Stimulated activated CD8-positive, alpha-beta memory T cell treated with anti-CD3 and anti-CD28 coated beads, Interleukin-12 subunit alpha, Interleukin-12 subunit beta, amount 100 ng/mL, for 4 hours (primary cell): ENCODE measurements around the gene CELF5.
"Not testable (repeated sequence)": the region's sequence is repeated elsewhere in the genome, so short reads cannot be mapped to it uniquely, and the experiment has no call there.

Experiments
- DNase-seq: peaks from one replicate; pipeline ENCODE4 v3.0.0-alpha.2; 2020; ENCODE audit warnings: low read depth

CELF5 gene

DNA sequence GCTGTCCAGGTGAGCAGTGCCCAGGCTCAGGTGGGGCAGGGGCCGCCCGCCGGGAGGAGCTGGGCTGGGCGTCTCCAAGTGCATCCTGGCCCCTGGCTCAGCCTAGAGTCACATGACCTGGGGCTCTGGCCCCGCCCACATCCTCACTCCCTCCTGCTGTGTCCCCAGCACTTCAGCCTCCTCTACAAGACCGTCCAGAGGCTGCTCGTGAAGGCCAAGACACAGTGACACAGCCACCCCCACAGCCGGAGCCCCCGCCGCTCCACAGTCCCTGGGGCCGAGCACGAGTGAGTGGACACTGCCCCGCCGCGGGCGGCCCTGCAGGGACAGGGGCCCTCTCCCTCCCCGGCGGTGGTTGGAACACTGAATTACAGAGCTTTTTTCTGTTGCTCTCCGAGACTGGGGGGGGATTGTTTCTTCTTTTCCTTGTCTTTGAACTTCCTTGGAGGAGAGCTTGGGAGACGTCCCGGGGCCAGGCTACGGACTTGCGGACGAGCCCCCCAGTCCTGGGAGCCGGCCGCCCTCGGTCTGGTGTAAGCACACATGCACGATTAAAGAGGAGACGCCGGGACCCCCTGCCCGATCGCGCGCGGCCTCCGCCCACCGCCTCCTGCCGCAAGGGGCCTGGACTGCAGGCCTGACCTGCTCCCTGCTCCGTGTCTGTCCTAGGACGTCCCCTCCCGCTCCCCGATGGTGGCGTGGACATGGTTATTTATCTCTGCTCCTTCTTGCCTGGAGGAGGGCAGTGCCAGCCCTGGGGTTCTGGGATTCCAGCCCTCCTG lies 16.8 kb upstream of the CELF5 start:
- no peak for DNase-seq

DNA sequence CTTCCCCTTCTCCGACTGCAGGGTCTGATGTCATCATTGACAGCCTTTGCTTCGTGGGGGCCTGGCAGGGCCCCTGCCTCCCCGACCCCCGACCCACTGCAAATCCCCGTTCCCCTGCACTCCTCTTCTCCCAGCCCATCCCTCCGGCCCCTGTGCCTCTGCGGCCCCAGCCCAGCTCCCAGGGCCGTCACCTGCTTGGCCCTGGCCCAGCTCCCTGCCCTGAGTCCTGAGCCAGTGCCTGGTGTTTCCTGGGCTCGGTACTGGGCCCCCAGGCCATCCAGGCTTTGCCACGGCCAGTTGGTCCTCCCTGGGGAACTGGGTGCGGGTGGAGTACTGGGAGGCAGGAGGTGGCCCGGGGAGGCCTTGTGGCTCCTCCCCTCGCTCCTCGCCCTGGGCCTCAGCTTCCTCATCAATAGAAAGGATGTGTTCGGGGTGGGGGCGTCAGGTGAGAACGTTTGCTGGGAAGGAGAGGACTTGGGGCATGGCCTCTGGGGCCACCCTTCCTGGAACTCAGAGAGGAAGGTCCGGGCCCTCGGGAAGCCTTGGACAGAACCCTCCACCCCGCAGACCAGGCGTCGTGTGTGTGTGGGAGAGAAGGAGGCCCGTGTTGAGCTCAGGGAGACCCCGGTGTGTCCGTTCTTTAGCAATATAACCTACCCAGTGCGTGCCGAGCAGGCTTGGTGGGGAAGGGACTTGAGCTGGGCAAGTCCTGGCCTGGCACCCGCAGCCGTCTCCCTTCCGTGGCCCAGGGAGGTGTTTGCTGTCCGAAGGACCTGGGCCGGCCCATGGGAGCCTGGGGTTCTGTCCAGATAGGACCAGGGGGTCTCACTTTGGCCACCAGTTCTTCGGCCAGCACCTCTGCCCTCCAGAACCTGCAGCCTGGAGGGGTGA lies 15.9 kb upstream of the CELF5 start:
- DNase-seq: no peak

DNA sequence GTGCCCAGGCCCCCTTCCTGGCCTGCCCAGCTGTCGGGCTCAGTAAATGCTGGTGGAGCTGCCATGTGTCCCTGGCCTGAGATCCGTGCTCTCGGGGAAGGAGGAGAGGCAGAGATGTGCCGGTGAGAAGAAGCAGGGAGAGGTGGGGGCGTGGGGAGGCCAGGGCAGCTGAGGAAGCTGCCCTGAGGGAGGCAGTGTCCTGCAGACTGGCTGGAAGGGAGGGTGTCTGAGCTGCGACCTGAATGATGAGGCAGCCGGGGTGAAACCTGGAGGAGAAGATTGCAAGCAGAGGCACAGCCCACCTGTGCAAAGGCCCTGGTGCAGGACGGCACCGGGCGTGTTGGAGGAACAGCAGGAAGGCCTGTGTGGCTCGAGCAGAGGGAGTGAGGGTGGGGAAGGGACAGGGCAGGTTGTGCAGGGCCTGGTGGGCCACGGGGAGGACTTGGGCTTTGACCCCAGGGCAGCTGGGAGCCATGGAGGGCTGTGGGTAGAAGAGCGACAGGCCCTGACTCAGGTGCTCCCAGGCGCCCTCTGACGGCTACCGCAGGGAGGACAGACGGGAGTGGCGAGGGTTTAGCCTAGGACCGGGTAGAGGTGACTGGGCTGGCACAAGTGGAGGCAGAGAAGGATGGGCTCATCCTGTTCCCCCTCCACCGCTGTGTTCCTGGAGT lies 14.0 kb upstream of the CELF5 start:
- DNase-seq: peak; percentile 32

DNA sequence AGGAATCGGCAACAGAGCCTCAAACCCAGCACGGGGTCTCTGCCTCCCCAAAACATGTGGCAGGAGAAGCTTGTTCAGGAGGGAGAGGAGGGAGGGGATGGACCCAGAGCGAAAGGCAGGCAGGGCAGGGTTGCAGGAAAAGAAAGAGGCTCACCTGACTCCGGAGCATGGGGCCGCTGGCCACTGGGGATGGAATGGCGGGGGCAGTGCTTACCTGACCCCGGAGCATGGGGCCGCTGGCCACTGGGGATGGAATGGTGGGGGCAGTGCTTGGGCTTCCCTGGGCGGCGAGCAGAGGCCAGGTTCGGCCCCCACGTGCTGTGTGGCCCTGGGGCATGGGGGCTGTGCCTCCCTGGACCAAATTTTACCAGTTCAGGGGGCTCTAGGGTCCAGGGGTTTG lies 13.3 kb upstream of the CELF5 start:
- DNase-seq: no peak

DNA sequence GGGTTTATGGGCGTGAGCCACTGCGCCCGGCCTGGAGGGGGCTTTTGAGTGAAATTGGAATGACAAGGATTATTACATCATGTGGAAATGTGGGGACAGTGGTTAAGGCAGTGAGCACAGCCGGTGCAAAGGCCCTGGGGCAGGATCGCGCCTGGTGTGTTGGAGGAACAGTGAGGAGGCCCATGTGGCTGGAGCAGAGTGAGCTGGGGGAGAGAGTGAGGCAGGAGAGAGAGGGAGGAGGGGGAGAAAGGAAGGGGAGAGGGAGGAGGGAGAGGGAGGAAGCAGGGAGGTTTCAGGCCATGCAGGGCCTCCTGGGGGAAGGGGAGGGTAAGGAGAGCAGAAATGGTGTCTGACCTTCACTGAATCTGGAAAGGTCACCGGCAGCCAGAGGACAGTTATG lies 11.3 kb upstream of the CELF5 start:
- no peak for DNase-seq

DNA sequence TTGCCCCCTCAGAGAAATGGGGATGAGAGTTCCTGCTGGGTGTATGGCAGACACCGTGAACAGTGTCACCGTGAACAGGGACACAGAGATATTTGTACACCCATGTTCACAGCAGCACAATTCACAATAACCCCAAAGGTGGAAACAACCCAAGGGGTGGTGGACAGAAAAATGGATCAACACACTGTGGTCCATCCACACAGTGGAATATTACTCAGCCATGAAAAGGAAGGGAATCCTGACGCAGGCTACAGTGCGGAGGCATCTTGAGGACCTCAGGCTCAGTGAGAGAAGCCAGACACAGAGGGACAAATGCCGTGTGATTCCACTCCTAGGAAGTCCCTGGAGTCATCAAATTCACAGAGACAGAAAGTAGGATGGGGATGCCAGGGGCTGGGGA lies 7.6 kb upstream of the CELF5 start:
- DNase-seq: no peak

DNA sequence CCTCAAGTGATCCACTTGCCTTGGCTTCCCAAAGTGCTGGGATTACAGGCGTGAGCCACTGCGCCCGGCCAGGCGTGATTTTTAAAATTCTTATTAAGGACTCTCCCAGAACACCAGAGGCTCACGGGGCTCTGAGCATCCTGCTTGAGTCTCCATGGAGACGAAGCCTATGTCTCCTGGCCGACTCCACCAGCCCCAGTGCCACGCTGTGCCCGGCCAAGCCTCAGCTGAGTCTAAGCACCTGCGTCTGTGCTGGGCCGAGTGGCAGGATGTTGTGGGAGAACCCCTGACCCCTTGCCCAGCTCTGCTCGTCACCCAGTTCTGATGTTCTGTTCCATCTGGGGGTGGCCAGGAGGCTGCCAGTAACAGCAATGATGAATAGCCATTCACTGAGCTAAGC lies 3.9 kb upstream of the CELF5 start:
- DNase-seq: no peak

DNA sequence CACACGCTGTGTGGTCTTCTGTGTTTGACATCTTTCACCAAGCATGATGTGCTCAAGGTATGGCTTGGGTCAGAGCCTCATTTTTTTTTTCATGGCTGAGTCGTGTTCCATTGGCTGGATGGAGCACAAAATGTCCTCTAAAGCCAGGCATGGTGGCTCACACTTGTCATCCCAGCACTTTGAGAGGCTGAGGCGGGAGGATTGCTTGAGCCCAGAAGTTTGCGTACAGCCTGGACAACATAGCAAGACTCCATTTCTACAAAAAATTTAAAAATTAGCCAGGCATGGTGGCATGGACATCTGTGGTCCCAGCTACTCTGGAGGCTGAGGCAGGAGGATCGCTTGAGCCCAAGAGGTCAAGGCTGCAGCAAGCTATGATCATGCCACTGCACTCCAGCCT lies 2.9 kb upstream of the CELF5 start:
- not testable (repeated sequence) for DNase-seq

DNA sequence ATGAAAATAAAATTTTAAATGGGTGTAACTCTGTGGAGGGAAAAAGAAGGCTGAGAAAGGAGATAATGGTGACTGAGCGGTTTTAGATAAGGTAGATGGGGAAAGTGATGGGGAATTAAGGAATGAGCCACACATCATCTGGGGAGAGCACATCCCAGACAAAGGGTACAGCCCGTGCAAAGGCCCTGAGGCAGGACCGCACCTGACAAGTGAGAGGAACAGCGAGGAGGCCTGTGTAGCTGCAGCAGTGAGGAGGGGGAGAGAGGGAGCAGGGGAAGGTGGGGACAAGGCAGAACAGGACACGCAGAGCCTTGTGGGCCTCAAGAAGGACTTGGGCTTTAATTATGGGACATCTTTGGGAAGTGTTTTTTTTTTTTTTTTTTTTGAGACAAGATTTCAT lies 1.8 kb upstream of the CELF5 start:
- DNase-seq: no peak

DNA sequence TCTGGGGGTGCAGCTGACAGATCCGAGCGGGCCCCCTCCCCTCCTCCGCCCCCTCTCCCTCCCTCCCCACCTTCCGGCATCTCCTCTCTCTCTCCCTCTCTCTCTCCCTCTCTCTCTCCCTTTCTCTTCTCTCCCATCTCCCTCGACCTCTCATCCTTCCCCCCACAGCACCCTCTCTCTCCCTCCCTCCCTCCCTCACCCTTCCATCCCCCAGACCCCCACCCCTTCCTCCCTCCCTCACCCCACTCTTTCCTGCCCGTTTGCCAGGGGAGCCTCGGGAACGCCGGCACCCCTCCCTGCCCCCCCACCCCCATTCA lies 666 bp downstream of the CELF5 start:
- DNase-seq: no peak

DNA sequence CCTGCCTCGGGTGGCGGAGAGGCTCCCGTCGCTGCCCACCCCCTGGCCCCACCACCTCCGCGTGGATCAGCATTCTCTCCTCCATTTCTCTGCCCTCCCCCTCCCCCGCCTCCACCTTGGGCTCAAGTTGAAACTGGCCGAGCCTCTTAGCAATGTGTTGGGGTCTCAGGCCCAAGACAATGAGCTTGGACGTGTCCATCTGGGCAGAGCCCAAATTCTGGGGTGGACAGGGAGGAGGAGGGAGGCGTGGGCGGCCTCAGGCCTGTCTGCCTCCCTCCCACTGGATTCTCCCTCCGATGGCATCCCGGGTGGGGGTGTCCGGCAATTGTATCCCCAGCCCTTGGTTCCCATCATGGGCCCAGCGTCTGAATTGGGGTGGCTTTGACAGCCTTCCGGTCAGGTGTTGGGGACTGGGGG lies 1.2 kb downstream of the CELF5 start:
- DNase-seq: no peak

DNA sequence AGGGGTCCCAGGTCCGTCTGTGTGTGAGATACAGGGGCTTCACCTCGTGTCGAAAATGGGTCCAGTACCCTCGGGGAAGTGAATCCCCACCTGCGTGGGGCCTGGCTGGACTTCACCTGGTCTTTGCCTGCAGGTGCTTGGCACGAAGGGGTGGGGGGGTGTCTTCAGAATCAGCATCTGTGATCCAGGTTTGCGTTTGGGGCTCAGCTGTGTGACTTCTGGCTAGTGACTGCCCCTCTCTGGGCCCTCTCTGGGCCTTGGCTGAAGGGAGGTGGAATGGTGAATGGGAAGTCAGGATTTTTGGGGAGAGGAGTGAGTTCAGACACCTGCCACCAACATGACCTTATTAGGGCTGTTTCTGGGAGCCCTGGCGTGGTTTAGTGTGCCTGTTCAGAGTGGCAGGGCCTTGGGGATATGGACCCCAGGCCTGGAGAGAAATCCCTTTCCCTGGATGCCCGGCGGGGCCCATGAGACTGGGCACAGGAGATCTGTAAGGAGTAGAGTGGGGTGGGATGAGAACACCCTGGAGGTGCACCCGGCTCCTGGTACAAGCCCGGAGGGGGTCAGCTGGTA lies 2.7 kb downstream of the CELF5 start:
- DNase-seq: no peak

DNA sequence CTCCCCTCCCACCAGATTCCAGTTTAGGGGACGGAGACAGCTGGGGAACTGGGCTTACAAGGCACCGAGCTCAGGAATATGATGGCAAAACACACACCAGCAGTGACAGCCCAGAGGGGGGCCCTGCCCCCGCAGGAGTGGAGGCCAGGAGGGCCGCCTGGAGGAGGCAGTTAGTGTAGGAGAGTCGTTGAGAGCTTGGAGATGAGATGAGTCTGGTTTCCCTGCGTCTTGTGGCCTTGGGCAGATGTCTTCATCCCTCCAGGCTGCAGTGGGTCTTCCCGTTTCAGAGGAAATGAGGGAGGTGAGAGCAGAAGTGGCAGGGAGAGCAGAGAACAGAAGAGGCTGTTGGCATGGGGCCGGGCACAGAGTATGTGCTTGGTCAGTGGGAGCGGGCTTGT lies 4.9 kb downstream of the CELF5 start:
- no peak for DNase-seq

DNA sequence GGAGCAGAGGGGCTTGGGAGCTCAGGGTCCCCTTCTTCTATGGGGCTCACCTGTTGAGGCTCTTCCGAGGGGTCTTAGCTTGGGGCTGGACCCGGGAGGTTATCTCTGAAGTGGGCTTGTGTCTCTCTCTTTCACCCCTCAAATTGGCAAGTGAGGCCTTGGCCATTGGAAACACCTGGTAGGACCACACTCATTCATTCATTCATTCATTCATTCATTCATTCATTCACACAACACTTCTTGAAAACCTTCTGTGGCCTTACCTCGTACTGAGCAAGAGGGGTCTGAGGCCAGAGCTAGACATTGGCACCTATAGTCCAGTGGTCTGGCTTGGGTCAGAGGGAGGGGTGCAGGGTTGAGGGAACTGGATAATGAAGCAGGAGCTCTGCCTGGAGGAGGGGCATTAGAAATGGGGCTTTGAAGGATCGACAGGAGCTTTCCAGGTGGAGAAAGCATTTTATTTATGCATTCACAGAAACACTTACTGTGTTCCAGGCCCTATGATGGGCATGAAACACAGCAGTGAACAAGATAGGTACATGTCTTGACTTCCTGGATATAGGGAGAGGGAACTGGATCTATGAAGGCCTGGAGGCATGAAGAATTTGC lies 5.5 kb downstream of the CELF5 start:
- DNase-seq: no peak

DNA sequence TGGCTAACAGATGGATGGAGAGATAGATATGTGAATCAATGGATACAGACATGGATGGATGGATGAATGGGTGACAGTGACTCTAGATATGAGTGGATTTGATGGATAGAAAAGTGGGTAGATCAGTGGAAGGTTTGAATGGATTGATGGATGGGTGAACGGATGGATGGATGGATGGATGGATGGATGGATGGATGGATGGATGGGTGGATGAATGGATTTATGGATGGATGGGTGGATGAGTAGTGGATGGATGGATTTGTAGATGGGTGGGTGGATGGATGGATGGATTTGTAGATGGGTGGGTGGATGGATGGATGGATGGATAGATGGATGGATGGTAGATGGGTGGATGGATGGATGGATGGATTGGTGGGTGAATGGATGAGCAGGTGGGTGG lies 6.8 kb downstream of the CELF5 start:
- DNase-seq: no peak

DNA sequence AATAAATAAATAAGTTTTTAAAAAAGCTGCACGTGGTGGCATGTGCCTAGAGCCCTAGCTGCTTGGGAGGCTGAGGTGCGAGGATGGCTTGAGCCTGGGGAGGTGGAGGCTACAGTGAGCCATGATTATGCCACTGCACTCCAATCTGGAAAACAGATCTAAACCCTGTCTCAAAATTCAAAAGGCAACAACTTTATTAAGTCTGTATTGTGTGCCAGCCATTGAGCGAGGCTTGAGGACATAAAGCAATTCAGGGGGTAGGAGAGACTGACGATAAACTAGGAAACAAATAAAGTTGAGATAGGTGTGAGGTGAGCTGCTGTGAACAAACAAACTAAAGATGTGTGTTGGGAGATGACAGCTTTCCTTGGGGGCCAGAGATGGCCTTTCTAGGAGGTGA lies 8.7 kb downstream of the CELF5 start:
- no peak for DNase-seq

DNA sequence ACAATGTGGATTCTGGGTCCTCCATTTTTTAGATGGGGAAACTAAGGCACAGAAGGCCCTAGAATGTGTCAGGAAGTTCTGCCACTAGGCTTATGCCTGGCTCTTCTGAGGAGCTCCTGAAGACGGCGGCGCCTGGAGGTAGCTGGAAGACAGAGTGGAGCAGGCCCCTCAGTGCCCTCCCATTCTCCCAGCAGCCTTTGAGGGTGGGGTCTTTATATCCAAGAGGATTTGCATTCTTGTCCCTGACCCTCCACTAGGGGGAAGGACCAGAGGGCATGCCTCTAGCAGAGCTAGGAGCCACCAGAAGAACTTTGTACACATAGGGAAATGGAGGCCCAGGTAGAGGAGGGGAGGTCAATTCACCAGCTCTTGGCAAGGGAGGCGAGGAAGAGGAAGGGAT lies 9.4 kb downstream of the CELF5 start:
- no peak for DNase-seq

DNA sequence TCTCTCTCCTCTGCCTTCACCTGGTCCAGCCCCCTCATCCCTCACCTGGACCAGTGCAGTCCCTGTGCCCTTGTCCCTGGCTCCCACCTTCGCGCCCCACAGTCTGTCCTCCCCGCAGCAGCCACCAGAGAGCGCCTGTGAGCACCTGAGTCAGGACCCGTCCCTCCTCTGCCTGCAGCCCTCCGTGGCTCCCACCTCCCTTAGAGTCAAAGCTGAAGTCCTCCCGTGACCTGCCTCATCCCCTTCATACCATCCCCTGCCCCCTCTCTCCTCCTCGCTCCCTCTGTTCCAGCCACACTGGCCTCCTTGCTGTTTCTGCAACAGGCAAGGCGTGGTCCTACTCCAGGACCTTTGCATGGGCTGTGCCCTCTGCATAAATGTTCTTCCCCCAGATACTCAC lies 10.3 kb downstream of the CELF5 start:
- DNase-seq: no peak

DNA sequence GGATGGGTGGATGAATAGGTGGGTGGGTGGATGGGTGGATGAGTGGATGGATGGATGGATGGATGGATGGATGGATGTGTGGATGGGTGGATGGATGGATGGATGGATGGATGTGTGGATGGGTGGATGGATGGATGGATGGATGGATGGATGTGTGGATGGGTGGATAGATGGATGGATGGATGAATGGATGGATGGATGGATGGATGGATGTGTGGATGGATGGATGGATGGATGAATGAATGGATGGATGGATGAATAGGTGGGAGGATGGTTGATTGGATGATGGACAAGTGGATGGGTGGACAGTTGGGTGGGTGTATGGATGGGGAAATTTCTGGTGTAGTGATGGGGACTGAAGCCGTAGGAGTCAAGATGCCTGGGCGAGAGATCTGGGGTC lies 11.1 kb downstream of the CELF5 start:
- not testable (repeated sequence) for DNase-seq

DNA sequence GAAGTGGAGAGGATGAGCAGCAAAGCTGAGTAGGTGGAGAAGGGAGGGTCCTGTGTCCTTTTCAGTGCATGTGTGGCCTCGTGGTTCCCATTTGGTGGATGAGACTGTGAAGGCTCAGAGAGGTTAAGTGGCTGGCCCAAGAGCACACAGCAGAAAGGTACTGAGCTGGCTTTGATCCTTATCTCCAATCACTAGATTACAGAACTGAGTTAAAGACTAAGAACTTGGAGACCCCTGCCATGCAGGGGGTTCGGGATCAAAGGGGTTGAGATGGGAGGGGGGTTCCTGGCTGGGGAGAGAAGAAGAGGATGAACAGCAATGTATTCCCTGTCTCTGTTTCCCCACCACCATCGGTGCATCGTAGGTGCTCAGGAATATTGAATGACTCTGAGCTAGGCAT lies 11.8 kb downstream of the CELF5 start:
- DNase-seq: no peak

DNA sequence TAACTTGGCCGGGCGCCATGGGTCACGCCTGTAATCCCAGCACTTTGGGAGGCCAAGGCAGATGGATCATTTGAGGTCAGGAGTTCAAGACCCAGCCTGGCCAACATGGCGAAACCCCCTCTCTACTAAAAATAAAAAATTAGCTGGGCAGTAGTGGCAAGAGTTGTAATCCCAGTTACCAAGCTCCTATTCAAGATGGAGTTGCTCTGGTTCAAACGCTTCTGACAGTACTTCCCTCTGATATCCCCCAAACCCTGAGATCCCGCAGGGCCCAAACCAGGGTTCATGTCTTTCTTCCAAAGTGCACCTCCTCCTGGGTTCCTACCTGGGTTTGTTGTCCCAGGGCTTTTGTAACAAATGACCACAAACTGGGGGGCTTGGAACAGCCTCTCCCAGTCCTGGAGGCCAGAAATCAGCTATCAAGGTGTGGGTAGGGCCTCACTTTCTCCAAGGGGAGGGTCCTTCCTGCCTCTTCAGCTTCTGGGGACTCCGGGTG lies 13.7 kb downstream of the CELF5 start:
- no peak for DNase-seq

DNA sequence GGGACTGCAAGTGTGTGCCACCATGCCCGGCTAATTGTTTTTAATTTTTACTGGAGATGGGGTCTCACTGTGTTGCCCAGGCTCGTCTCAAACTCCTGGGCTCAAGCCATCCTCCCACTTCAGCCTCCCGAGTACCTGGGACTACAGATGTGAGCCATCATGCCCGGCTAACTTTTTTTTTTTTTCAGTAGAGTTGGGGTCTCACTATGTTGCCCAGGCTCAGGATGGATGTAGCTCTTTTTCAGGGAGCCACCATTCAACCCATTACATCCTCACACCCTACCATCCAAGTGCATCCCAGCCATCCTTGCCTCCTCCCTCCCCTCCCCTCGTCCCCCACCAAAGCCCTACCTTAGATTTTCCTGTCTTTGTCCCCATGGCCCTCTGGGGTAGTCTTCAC lies 14.9 kb downstream of the CELF5 start:
- no peak for DNase-seq
